ENCODE results near the gene MGAT5B.

The MGAT5B gene

DNA sequence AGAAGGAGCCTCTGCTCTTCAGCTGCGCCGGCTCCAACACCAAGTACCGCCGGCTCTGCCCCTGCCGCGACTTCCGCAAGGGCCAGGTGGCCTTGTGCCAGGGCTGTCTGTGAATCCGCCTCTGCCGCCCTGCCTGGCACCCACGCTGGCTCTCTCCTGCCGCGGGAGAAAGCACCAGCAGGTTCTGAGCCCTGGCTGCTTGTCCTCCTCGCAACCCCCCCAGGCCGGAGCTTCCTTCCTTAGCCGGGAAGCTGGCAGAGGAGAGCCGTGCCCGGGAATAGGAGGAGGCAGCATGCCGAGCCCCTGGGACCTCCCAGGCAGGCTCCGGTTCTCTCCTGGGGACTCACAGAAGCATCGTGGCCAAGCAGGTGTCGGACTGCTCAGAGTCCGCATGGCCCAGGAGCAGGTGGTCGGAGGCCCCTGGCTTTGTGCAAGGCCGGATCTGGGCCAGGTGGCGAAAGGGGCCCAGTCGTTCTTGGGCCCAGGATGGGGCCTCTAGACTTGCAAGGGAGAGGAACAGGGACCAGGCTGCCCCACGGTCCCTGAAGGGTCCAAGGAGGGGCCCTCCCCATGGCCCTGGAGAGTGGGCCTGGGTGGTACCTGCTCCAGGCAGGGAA lies 80.6 kb downstream of the MGAT5B start:
- Histone ChIP-seq H3K27me3 (ENCODE audit: control insufficient read depth in 1 of 2, insufficient read depth in 2 of 2, low read length in 2 of 2) (no peaks in the 10 kb centered on the region), H3K27ac (ENCODE audit: low read length) (no peak overlapping the region), H3K9ac (ENCODE audit: low read length in 2 of 2) (no peak overlapping the region), H3K36me3 (ENCODE audit: control insufficient read depth in 2 of 2, insufficient read depth in 2 of 2, low read length in 2 of 2) (no peaks in the 10 kb centered on the region), H3K9me3 (ENCODE audit: control insufficient read depth in 2 of 2, low read length in 2 of 2) (no peaks in the 10 kb centered on the region), H3K4me3 (ENCODE audit: low read length in 2 of 2) (no peak overlapping the region), H3K4me1 (ENCODE audit: control insufficient read depth, insufficient read depth, low read length) (peaks cover 3% of the 10 kb centered on the region)

DNA sequence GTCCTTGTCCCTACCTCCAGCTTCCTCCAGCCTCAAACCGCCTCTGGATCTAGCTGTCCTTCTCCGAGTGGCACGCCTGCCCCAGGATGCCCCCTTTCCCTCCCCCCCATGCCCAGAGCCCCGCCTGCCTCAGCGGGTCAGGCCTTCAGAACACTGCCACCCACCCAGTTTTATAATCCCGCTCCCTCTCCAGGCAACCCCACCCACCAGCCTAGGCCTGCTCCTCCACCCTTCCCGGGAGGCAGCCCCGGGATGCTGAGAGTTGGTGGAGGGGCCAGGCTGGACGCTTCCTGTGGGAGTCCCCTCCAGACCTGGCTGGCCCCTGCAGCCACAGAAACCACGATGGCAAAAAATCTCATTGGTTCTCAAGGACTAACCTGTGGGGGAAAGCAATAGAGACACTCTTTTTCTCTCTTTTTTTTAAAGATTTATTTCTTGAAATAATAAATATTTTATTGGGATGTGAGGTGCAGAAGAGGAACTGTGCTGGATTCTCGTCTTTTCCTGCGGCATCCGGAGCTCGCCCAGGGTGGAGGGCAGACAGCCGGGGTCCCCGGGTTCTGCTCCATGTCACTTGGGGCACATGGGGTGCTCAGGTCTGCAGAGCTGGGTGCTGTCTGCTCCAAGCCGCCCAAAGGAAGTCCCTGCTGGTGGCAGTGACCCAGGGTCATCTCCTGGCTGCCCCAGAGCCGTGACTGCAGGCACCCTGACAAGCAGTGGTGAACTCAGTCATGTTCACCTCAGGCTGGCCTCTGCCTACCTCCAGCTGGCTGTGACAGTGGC lies 81.9 kb downstream of the MGAT5B start:
- Histone ChIP-seq H3K9me3 (ENCODE audit: control insufficient read depth in 2 of 2, low read length in 2 of 2) (no peaks in the 10 kb centered on the region), H3K4me3 (ENCODE audit: low read length in 2 of 2) (no peak overlapping the region), H3K9ac (ENCODE audit: low read length in 2 of 2) (no peak overlapping the region), H3K36me3 (ENCODE audit: control insufficient read depth in 2 of 2, insufficient read depth in 2 of 2, low read length in 2 of 2) (no peaks in the 10 kb centered on the region), H3K4me1 (ENCODE audit: control insufficient read depth, insufficient read depth, low read length) (peaks cover 3% of the 10 kb centered on the region), H3K27me3 (ENCODE audit: control insufficient read depth in 1 of 2, insufficient read depth in 2 of 2, low read length in 2 of 2) (no peaks in the 10 kb centered on the region), H3K27ac (ENCODE audit: low read length) (no peak overlapping the region)

DNA sequence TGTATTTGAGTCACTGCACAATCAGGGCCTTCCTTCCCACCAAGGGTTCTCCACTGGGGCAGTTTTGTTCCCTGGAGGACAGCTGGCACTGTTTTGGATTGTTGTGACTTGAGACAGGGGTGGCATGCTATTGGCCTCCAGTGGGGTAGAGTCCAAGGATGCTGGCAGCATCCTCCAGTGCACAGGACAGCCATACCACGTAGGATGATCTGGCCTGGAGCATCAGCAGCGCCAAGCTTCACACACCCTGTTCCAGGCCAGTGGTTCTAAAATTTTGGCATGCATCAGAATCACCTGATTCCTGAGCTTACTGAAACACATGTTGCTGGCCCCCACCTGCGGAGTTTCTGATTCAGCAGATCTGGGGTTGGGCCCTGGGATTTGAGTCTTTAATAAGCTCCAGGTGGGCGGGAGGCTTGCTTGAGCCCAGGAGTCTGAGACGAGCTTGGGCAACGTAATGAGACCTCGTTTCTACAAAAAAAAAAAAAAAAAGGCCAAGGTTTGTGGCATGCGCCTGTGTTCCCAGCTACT lies 83.2 kb downstream of the MGAT5B start:
- Histone ChIP-seq H3K9ac (ENCODE audit: low read length in 2 of 2) (no peak overlapping the region), H3K36me3 (ENCODE audit: control insufficient read depth in 2 of 2, insufficient read depth in 2 of 2, low read length in 2 of 2) (no peaks in the 10 kb centered on the region), H3K27ac (ENCODE audit: low read length) (no peak overlapping the region), H3K4me1 (ENCODE audit: control insufficient read depth, insufficient read depth, low read length) (peaks cover 3% of the 10 kb centered on the region), H3K27me3 (ENCODE audit: control insufficient read depth in 1 of 2, insufficient read depth in 2 of 2, low read length in 2 of 2) (no peaks in the 10 kb centered on the region), H3K9me3 (ENCODE audit: control insufficient read depth in 2 of 2, low read length in 2 of 2) (no peaks in the 10 kb centered on the region), H3K4me3 (ENCODE audit: low read length in 2 of 2) (no peak overlapping the region)

DNA sequence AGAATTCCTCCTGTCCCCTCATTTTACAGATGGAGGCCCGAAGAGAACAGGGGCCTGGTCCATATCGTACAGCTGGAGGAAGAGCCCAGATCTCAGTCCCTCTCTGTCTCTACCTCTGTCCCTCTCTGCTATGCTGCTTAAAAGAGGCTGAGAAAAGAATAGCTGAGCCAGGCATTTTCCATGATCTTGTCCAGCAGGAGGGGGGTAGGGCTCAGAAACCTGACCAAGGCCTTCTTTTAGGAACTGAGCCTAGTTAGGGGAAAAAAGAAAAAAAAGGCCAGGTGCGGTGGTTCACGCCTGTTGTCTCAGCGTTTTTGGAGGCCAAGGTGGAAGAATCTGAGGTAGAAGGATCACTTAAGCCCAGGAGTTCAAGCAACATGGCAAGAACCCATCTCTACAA lies 84.2 kb downstream of the MGAT5B start:
- H3K4me3 ChIP-seq (ENCODE audit: low read length in 2 of 2): no peak overlapping the region
- peaks cover 3% of the 10 kb centered on the region for H3K4me1 ChIP-seq (ENCODE audit: control insufficient read depth, insufficient read depth, low read length)

DNA sequence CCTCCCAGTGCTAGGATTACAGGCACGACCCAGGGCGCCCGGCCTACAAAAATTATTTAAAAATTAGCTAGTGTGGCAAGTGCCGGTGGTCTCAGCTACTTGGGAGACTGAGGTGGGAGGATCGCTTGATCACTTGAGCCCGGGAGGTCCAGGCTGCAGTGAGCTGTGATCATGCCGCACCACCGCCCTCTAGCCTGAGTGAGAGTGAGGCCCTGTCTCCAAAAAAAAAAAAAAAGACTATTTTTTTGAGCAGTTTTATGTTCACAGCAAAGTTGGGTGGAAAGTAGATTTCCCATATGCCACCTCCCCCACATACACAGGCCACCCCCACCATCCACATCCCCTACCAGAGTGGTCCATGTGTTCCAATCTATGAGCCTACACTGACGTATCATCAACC lies 84.9 kb downstream of the MGAT5B start:
- Histone ChIP-seq H3K36me3 (ENCODE audit: control insufficient read depth in 2 of 2, insufficient read depth in 2 of 2, low read length in 2 of 2) (no peaks in the 10 kb centered on the region), H3K4me3 (ENCODE audit: low read length in 2 of 2) (no peak overlapping the region), H3K27ac (ENCODE audit: low read length) (no peak overlapping the region), H3K4me1 (ENCODE audit: control insufficient read depth, insufficient read depth, low read length) (peaks cover 3% of the 10 kb centered on the region), H3K27me3 (ENCODE audit: control insufficient read depth in 1 of 2, insufficient read depth in 2 of 2, low read length in 2 of 2) (no peaks in the 10 kb centered on the region), H3K9ac (ENCODE audit: low read length in 2 of 2) (no peak overlapping the region), H3K9me3 (ENCODE audit: control insufficient read depth in 2 of 2, low read length in 2 of 2) (no peaks in the 10 kb centered on the region)

More for the DNA sequence above, 84.2 kb downstream of the MGAT5B start:
- Histone ChIP-seq H3K27me3 (ENCODE audit: control insufficient read depth in 1 of 2, insufficient read depth in 2 of 2, low read length in 2 of 2) (no peaks in the 10 kb centered on the region), H3K9me3 (ENCODE audit: control insufficient read depth in 2 of 2, low read length in 2 of 2) (no peaks in the 10 kb centered on the region), H3K27ac (ENCODE audit: low read length) (no peak overlapping the region), H3K9ac (ENCODE audit: low read length in 2 of 2) (no peak overlapping the region), H3K36me3 (ENCODE audit: control insufficient read depth in 2 of 2, insufficient read depth in 2 of 2, low read length in 2 of 2) (no peaks in the 10 kb centered on the region)

DNA sequence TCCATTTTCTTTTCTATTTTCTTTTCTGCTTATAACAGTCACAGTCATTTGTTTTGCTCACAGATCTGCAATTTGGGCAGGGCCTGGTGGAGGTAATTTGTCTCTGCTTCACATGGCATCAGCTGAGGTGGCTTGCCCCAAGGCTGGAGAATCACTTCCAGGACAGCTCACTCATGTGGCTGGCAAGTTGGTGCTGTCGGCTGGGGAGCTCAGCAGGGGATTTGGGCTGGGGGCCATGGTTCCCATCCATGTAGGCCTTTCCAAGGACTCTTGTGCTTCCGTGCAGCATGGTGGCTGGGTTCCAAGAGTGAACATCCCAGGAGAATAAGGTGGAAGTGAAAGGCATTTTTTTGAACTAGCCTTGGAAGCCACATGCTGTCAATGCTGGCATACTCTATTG lies 85.7 kb downstream of the MGAT5B start:
- Histone ChIP-seq H3K27ac (ENCODE audit: low read length) (no peak overlapping the region), H3K9ac (ENCODE audit: low read length in 2 of 2) (no peak overlapping the region), H3K4me3 (ENCODE audit: low read length in 2 of 2) (no peak overlapping the region), H3K4me1 (ENCODE audit: control insufficient read depth, insufficient read depth, low read length) (peaks cover 3% of the 10 kb centered on the region), H3K9me3 (ENCODE audit: control insufficient read depth in 2 of 2, low read length in 2 of 2) (no peaks in the 10 kb centered on the region), H3K27me3 (ENCODE audit: control insufficient read depth in 1 of 2, insufficient read depth in 2 of 2, low read length in 2 of 2) (no peaks in the 10 kb centered on the region), H3K36me3 (ENCODE audit: control insufficient read depth in 2 of 2, insufficient read depth in 2 of 2, low read length in 2 of 2) (no peaks in the 10 kb centered on the region)

DNA sequence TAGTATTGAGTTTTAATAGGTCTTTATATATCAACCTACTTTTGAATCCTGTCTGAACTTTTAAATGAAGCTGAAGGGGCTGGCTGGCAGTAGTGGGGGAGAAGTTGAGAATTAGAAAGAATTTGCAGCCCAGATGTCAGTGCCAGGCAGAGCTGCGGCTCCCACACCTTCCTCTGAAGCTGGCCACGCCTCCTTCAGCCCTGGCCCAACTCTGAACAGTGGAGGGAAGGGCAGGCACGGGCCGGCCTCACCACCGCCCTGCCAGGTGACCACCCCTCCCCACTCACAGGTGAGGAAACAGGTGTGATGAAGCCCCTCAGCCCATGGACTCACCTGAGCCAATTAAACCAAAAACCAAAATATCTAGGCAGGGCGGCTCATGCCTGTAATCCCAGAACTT lies 87.0 kb downstream of the MGAT5B start:
- H3K9me3 ChIP-seq (ENCODE audit: control insufficient read depth in 2 of 2, low read length in 2 of 2): no peaks in the 10 kb centered on the region

DNA sequence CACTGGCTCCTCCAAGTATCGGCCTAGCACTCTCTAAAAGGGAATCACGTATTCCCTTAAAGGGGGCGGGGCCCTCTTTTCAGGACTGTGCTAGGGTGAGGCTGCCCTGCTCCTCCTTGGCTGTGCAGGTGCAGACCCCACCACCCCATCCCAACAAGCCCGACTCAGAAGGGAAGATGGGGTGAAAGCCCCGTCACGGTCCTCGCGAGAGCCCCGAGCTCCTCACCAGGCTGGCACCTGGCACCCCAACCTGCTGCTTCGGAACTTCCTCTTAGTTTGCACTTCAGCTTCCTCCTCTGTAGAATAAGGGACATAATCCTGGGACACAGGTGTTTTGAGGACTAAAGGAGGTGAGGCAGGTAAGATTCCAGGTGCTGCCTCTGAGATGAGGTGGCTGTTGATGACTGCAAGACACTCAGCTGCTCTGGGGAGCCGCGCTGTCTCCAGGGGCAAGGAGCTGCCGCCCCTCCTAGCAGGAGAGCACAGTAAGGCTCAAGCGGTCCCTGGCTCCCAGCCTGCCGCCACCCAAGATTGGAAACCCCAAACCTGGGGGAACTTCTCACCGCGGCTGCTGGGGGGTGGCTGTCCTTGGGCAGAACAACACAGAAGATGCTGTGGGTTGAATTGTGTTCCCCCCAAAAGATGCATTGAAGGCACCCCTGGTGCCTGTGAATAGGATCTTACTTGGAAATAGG lies 88.8 kb downstream of the MGAT5B start:
- Histone ChIP-seq H3K9me3 (ENCODE audit: control insufficient read depth in 2 of 2, low read length in 2 of 2) (no peaks in the 10 kb centered on the region), H3K4me1 (ENCODE audit: control insufficient read depth, insufficient read depth, low read length) (peaks cover 3% of the 10 kb centered on the region), H3K27ac (ENCODE audit: low read length) (no peak overlapping the region), H3K27me3 (ENCODE audit: control insufficient read depth in 1 of 2, insufficient read depth in 2 of 2, low read length in 2 of 2) (no peaks in the 10 kb centered on the region), H3K9ac (ENCODE audit: low read length in 2 of 2) (no peak overlapping the region), H3K36me3 (ENCODE audit: control insufficient read depth in 2 of 2, insufficient read depth in 2 of 2, low read length in 2 of 2) (no peaks in the 10 kb centered on the region), H3K4me3 (ENCODE audit: low read length in 2 of 2) (no peak overlapping the region)

More for the DNA sequence above, 87.0 kb downstream of the MGAT5B start:
- H3K27me3 ChIP-seq (ENCODE audit: control insufficient read depth in 1 of 2, insufficient read depth in 2 of 2, low read length in 2 of 2): no peaks in the 10 kb centered on the region
- peaks cover 3% of the 10 kb centered on the region for H3K4me1 ChIP-seq (ENCODE audit: control insufficient read depth, insufficient read depth, low read length)
- H3K9ac ChIP-seq (ENCODE audit: low read length in 2 of 2): no peak overlapping the region
- no peak overlapping the region for H3K4me3 ChIP-seq (ENCODE audit: low read length in 2 of 2)
- H3K27ac ChIP-seq (ENCODE audit: low read length): no peak overlapping the region
- H3K36me3 ChIP-seq (ENCODE audit: control insufficient read depth in 2 of 2, insufficient read depth in 2 of 2, low read length in 2 of 2): no peaks in the 10 kb centered on the region

DNA sequence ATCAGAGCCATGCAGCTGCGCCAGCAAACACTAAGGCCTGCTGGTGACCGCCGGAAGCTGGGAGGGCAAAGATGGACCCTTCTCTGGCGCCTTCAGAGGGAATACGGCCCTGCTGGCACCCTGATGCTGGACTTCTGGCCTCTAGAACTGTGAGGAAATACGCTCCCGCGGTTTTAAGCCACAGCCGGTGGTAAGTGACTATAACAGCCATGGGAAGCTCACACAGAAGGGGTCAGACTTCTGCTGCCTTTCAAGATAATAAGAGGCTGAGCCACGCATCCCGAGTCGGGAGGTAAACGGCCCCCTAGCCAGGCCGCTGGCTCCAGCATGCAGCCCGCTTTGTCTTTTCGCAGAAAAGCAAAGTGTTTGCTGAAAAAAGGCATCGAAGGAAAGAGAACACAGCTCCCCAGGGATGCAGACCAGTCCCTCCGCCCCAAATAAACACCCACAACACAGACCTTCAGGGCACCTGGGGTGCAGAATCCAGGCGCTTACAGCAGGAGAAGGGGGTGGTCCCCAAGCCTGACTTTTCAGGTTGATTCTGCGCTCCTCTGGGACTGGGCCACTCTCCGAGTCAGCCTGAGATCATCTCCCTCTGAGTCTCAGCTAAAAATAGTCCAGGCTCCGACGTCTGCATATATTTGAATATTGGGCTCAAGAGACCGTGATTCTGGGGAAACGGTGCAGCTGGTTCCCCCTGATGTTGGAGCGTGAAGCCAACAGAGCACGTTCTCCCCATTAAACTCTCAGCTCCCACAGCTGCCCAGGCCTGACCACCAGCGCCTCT lies 89.7 kb downstream of the MGAT5B start:
- Histone ChIP-seq H3K36me3 (ENCODE audit: control insufficient read depth in 2 of 2, insufficient read depth in 2 of 2, low read length in 2 of 2) (no peaks in the 10 kb centered on the region), H3K4me1 (ENCODE audit: control insufficient read depth, insufficient read depth, low read length) (peaks cover 3% of the 10 kb centered on the region), H3K4me3 (ENCODE audit: low read length in 2 of 2) (no peak overlapping the region), H3K27me3 (ENCODE audit: control insufficient read depth in 1 of 2, insufficient read depth in 2 of 2, low read length in 2 of 2) (no peaks in the 10 kb centered on the region), H3K9me3 (ENCODE audit: control insufficient read depth in 2 of 2, low read length in 2 of 2) (peaks cover 0 to 2% of the 10 kb centered on the region in 2 donors), H3K27ac (ENCODE audit: low read length) (no peak overlapping the region), H3K9ac (ENCODE audit: low read length in 2 of 2) (no peak overlapping the region)

DNA sequence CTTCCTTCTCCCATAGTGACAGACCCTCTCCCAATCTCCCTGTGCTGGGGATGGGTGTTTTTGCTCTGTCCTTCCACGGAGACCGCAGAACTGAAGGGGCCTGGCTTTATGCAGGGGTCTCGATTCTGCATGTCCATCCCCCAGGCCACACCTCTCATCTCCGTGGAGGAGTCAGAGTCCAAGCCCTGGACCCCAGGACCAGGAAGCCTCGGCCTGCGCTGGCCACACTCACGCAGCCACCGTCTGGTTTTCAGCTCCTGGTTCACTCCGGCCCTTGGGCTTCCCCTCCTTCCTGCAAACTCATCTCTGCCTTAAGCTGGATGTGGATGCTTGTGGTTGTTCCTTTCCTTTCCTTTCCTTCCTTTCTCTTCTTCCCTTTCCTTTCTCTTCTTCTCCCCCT lies 90.8 kb downstream of the MGAT5B start:
- Histone ChIP-seq H3K27me3 (ENCODE audit: control insufficient read depth in 1 of 2, insufficient read depth in 2 of 2, low read length in 2 of 2) (no peaks in the 10 kb centered on the region), H3K9ac (ENCODE audit: low read length in 2 of 2) (no peak overlapping the region)

More for the DNA sequence above, 90.8 kb downstream of the MGAT5B start:
- H3K36me3 ChIP-seq (ENCODE audit: control insufficient read depth in 2 of 2, insufficient read depth in 2 of 2, low read length in 2 of 2): no peaks in the 10 kb centered on the region
- H3K4me1 ChIP-seq (ENCODE audit: control insufficient read depth, insufficient read depth, low read length): no peaks in the 10 kb centered on the region
- peaks cover 0 to 2% of the 10 kb centered on the region in 2 donors for H3K9me3 ChIP-seq (ENCODE audit: control insufficient read depth in 2 of 2, low read length in 2 of 2)
- H3K4me3 ChIP-seq (ENCODE audit: low read length in 2 of 2): no peak overlapping the region
- no peak overlapping the region for H3K27ac ChIP-seq (ENCODE audit: low read length)
